ENCODE measurements around the gene LSAMP. TPM values are rescaled to one million over a fixed set of nuclear protein-coding genes. Genes with fewer than 3 reads are reported as not detected.

The LSAMP gene
- total and polyA plus RNA-seq, 2 of the 13 experiments (the other 11 are each of a cell fraction or from before 2014, with no cell fraction given): not detected

DNA sequence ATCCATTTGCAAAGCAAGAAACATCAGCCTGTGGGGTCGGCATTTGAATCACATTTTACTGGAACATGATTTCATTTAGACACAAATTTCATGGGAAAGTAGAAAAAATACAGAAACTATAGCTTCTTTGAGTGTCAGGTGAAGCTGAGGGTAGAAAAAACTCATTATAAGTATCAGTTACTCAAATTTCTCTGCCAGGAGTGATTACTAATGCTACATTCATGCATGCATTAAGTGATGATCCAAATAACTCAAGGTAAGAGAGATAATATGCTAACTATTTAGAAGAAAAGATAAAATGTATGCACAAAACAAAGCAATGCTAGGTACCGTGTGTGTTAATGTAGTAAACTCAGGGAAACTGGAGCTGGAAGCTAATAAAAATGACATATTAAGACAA lies 416.0 kb downstream of the LSAMP start (continued):
- TF ChIP-seq, protein P1, sequence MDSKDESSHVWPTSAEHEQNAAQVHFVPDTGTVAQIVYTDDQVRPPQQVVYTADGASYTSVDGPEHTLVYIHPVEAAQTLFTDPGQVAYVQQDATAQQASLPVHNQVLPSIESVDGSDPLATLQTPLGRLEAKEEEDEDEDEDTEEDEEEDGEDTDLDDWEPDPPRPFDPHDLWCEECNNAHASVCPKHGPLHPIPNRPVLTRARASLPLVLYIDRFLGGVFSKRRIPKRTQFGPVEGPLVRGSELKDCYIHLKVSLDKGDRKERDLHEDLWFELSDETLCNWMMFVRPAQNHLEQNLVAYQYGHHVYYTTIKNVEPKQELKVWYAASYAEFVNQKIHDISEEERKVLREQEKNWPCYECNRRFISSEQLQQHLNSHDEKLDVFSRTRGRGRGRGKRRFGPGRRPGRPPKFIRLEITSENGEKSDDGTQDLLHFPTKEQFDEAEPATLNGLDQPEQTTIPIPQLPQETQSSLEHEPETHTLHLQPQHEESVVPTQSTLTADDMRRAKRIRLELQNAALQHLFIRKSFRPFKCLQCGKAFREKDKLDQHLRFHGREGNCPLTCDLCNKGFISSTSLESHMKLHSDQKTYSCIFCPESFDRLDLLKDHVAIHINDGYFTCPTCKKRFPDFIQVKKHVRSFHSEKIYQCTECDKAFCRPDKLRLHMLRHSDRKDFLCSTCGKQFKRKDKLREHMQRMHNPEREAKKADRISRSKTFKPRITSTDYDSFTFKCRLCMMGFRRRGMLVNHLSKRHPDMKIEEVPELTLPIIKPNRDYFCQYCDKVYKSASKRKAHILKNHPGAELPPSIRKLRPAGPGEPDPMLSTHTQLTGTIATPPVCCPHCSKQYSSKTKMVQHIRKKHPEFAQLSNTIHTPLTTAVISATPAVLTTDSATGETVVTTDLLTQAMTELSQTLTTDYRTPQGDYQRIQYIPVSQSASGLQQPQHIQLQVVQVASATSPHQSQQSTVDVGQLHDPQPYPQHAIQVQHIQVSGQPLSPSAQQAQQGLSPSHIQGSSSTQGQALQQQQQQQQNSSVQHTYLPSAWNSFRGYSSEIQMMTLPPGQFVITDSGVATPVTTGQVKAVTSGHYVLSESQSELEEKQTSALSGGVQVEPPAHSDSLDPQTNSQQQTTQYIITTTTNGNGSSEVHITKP (CRISPR knock-in tag; IDR thresholded peaks at IDR 0.05; ENCODE audit: low read depth): no peak
- TF ChIP-seq MYNN (CRISPR knock-in tag; IDR thresholded peaks at IDR 0.05; ENCODE audit: low read depth) (no peak), ZNF274 (CRISPR knock-in tag; IDR thresholded peaks at IDR 0.05) (no peak), ESRRA (CRISPR knock-in tag; IDR thresholded peaks at IDR 0.05; ENCODE audit: low read depth) (no peak), AGO2 (optimal IDR thresholded peaks at IDR 0.05; ENCODE audit: low read depth, low read length) (no peak), HIVEP1 (CRISPR knock-in tag; IDR thresholded peaks at IDR 0.05) (no peak), MTF1 (CRISPR knock-in tag; IDR thresholded peaks at IDR 0.05) (no peak), MXD4 (CRISPR knock-in tag; IDR thresholded peaks at IDR 0.05) (no peak), HNF4A (CRISPR knock-in tag; IDR thresholded peaks at IDR 0.05) (no peak), SP1 (IDR thresholded peaks at IDR 0.05) (no peak), SP1 (CRISPR knock-in tag; IDR thresholded peaks at IDR 0.05) (no peak)

- in situ Hi-C loops (cut with HindIII; ENCODE audit: extremely low pct_ligation_motif_present, low pct_unique_long_range_greater_than_20kb): no loop called here
- Histone ChIP-seq H3K27ac (ENCODE audit: extremely low read length, insufficient read depth, low read length) (no peak overlapping the region), H3K36me3 (replicated peaks in 1 of 2; ENCODE audit: control insufficient read depth in 1 of 2, insufficient read depth in 2 of 2, low read length in 2 of 2) (no peaks in the 10 kb centered on the region), H3K4me2 (ENCODE audit: low read depth, low read length) (no peak overlapping the region), H4K20me1 (ENCODE audit: insufficient read depth, low read length) (no peaks in the 10 kb centered on the region), H3K4me1 (ENCODE audit: insufficient read depth, low read length) (no peaks in the 10 kb centered on the region), H2AFZ (ENCODE audit: low read length) (no peak overlapping the region), H3K9me3 (ENCODE audit: low read length) (no peaks in the 10 kb centered on the region), H3K79me2 (ENCODE audit: insufficient read depth, low read length) (no peaks in the 10 kb centered on the region), H3K4me3 (replicated peaks in 1 of 3; ENCODE audit: insufficient read depth in 1 of 3, low read depth in 2 of 3, low read length in 3 of 3) (no peak overlapping the region), H3K9ac (ENCODE audit: insufficient read depth, low read depth, low read length) (no peak overlapping the region), H3K27me3 (ENCODE audit: control insufficient read depth in 1 of 2, insufficient read depth in 2 of 2, low read length in 2 of 2) (no peaks in the 10 kb centered on the region)
- WGBS (ENCODE audit: low lambda C conversion rate): 19% methylated on average over 1 of the region's 1 CpG
- no TSS peak for BruUV-seq (replicated peaks)
- ATAC-seq: no peak
- no peak for FAIRE-seq
- ChIA-PET POLR2A (no interaction called here), CTCF (ENCODE audit: low intra/inter-chr PET ratio, low total read pairs) (no interaction called here)
- no peak for DNase-seq (ENCODE audit: low spot score)
- intact Hi-C loops (cut with micrococcal nuclease; ENCODE audit: unreplicated experiment): no loop called here
- TF ChIP-seq ZNF672 (CRISPR knock-in tag; IDR thresholded peaks at IDR 0.05) (no peak), KDM5B (CRISPR knock-in tag; IDR thresholded peaks at IDR 0.05; ENCODE audit: borderline replicate concordance) (no peak), ZNF713 (CRISPR knock-in tag; IDR thresholded peaks at IDR 0.05) (no peak), SRSF4 (IDR thresholded peaks at IDR 0.05; ENCODE audit: low read depth, low read length, poor library complexity, severe bottlenecking) (no peak), EHMT2 (IDR thresholded peaks at IDR 0.05; ENCODE audit: borderline replicate concordance, low read depth, low read length) (no peak), ZNF549 (CRISPR knock-in tag; IDR thresholded peaks at IDR 0.05) (no peak), EED (CRISPR knock-in tag; IDR thresholded peaks at IDR 0.05) (no peak)
- TF ChIP-seq, protein P2, sequence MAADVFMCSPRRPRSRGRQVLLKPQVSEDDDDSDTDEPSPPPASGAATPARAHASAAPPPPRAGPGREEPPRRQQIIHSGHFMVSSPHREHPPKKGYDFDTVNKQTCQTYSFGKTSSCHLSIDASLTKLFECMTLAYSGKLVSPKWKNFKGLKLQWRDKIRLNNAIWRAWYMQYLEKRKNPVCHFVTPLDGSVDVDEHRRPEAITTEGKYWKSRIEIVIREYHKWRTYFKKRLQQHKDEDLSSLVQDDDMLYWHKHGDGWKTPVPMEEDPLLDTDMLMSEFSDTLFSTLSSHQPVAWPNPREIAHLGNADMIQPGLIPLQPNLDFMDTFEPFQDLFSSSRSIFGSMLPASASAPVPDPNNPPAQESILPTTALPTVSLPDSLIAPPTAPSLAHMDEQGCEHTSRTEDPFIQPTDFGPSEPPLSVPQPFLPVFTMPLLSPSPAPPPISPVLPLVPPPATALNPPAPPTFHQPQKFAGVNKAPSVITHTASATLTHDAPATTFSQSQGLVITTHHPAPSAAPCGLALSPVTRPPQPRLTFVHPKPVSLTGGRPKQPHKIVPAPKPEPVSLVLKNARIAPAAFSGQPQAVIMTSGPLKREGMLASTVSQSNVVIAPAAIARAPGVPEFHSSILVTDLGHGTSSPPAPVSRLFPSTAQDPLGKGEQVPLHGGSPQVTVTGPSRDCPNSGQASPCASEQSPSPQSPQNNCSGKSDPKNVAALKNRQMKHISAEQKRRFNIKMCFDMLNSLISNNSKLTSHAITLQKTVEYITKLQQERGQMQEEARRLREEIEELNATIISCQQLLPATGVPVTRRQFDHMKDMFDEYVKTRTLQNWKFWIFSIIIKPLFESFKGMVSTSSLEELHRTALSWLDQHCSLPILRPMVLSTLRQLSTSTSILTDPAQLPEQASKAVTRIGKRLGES (CRISPR knock-in tag; IDR thresholded peaks at IDR 0.05; ENCODE audit: borderline replicate concordance): no peak
These were observed 417.1 kb downstream of the LSAMP start for GRCh38 chr3:116028157-116028556.

Measured in HepG2 (cell line).